Endothelial cell of umbilical vein (primary cell): ENCODE measurements around the gene EFNA5. TPM values are rescaled to one million over a fixed set of nuclear protein-coding genes. Genes with fewer than 3 reads are reported as not detected.

Experiments used
- BruUV-seq: library from RNA; stranded (reverse); fragments of 400-500 nt; replicated peaks from 2 replicates; lab custom pipeline; 2021; lab: Mats Ljungman, UMichigan
- CTCF ChIA-PET: fragments of 300-600, 350-600 bp; sonication (Branson Sonifier 250); formaldehyde crosslinking; loops from one replicate; lab custom pipeline; 2021; ENCODE audit warnings: antibody characterized with exemption, inconsistent platforms; lab: Charles Lee
- POLR2A ChIA-PET: fragments of 300-600, 350-600 bp; sonication (Branson Sonifier 250); formaldehyde crosslinking; loops from one replicate; lab custom pipeline; 2021; ENCODE audit warnings: antibody characterized with exemption, inconsistent platforms; lab: Charles Lee
- DNase-seq: peaks from one replicate; pipeline ENCODE4 v3.0.0-alpha.2; 2011; ENCODE audit warnings: low read depth, low spot score
- FAIRE-seq: peaks from 2 replicates; lab custom pipeline; 2011; peaks lifted over from hg19 to GRCh38; lab: Jason Lieb, UNC
- H2AFZ ChIP-seq: 2 replicates; pipeline ENCODE4 v1.6.0; 2012; ENCODE audit warnings: low read depth, low read length, control low read depth, inconsistent platforms
- H3K27ac ChIP-seq: 2 replicates; pipeline ENCODE4 v1.5.1; 2011; ENCODE audit warnings: low read depth, mild to moderate bottlenecking, control low read depth, low read length, moderate library complexity; ENCODE audit not compliant: insufficient read depth
- H3K27me3 ChIP-seq, 2 experiments: 2 replicates each; pipeline versions ENCODE4 v1.6.0 to v1.6.1; 2011; ENCODE audit warnings: low read length in 2 of 2, mixed read lengths in 1 of 2; ENCODE audit not compliant: control insufficient read depth in 2 of 2, insufficient read depth in 2 of 2
- H3K36me3 ChIP-seq, 2 experiments: 2 replicates in 1 of 2; 3 replicates in 1 of 2; pipeline ENCODE4 v1.5.1; 2011; ENCODE audit warnings: low read length in 2 of 2, mild to moderate bottlenecking in 1 of 2, moderate library complexity in 1 of 2; ENCODE audit not compliant: control insufficient read depth in 2 of 2, insufficient read depth in 2 of 2; ENCODE audit errors: extremely low read depth in 1 of 2
- H3K4me1 ChIP-seq: 3 replicates; pipeline ENCODE4 v1.5.1; 2011; ENCODE audit warnings: mild to moderate bottlenecking, low read length; ENCODE audit not compliant: control insufficient read depth, insufficient read depth; ENCODE audit errors: extremely low read depth
- H3K4me2 ChIP-seq: 2 replicates; pipeline ENCODE4 v1.6.1; 2011; ENCODE audit warnings: low read length, control low read depth, mixed read lengths; ENCODE audit not compliant: insufficient read depth
- H3K4me3 ChIP-seq, 3 experiments: fragments of 200-600 bp in 1 of 3; sonication (generic), shearing (Covaris generic) in 1 of 3; replicated peaks in 1 of 3; 2 replicates each; pipeline ENCODE4 v1.5.1; 2011 to 2016; ENCODE audit warnings: control low read depth in 3 of 3, low read length in 3 of 3, mild to moderate bottlenecking in 2 of 3, inconsistent platforms in 1 of 3, low read depth in 1 of 3, moderate library complexity in 1 of 3; ENCODE audit not compliant: insufficient read depth in 1 of 3
- H3K79me2 ChIP-seq: 2 replicates; pipeline ENCODE4 v1.6.0; 2012; ENCODE audit warnings: low read length, inconsistent platforms; ENCODE audit not compliant: control insufficient read depth, insufficient read depth
- H3K9ac ChIP-seq: replicated peaks from 2 replicates; pipeline ENCODE3; 2011; ENCODE audit warnings: low read length, control low read depth; ENCODE audit not compliant: insufficient read depth; ENCODE audit errors: extremely low read depth
- H3K9me1 ChIP-seq: replicated peaks from 3 replicates; pipeline ENCODE4 v1.6.0; 2011; ENCODE audit warnings: mild to moderate bottlenecking, low read length; ENCODE audit not compliant: control insufficient read depth, insufficient read depth; ENCODE audit errors: extremely low read depth
- H3K9me3 ChIP-seq: replicated peaks from 2 replicates; pipeline ENCODE4 v1.5.1; 2012; ENCODE audit warnings: low read length, inconsistent platforms; ENCODE audit not compliant: control insufficient read depth, insufficient read depth
- H4K20me1 ChIP-seq: replicated peaks from 2 replicates; pipeline ENCODE3; 2011; ENCODE audit warnings: mild to moderate bottlenecking, low read length; ENCODE audit not compliant: control insufficient read depth, insufficient read depth; ENCODE audit errors: extremely low read depth
- CTCF ChIP-seq, 2 donors: IDR thresholded peaks; 1 replicate in 1 of 2; 2 replicates in 1 of 2; pipeline ENCODE4 v1.5.1; 2011; ENCODE audit warnings: low read length in 2 of 2, mild to moderate bottlenecking in 2 of 2, moderate library complexity in 2 of 2, control low read depth in 1 of 2, inconsistent platforms in 1 of 2, low read depth in 1 of 2; ENCODE audit not compliant: insufficient read depth in 1 of 2; ENCODE audit errors: extremely low read depth in 1 of 2
- EZH2 ChIP-seq: IDR thresholded peaks from 2 replicates; pipeline ENCODE4 v1.6.1; 2012; ENCODE audit warnings: borderline replicate concordance, low read depth, mild to moderate bottlenecking, moderate library complexity, low read length, inconsistent platforms; ENCODE audit not compliant: severe bottlenecking
- FOS ChIP-seq: IDR thresholded peaks from 2 replicates; pipeline ENCODE4 v1.6.1; 2011; ENCODE audit warnings: mild to moderate bottlenecking, low read length, moderate library complexity, borderline replicate concordance; ENCODE audit not compliant: insufficient read depth
- GATA2 ChIP-seq: IDR thresholded peaks from 2 replicates; pipeline ENCODE4 v1.7.0; 2011; ENCODE audit warnings: low read depth, mild to moderate bottlenecking, moderate library complexity, mixed read lengths, low read length; ENCODE audit not compliant: insufficient read length, insufficient read depth
- JUN ChIP-seq: IDR thresholded peaks from 2 replicates; pipeline ENCODE4 v1.6.1; 2011; ENCODE audit warnings: borderline replicate concordance, low read depth; ENCODE audit not compliant: insufficient read length, insufficient read depth
- MYC ChIP-seq: IDR thresholded peaks from one replicate; pipeline ENCODE4 v1.6.1; 2011; ENCODE audit warnings: mild to moderate bottlenecking, low read depth, low read length
- POLR2A ChIP-seq: IDR thresholded peaks from 2 replicates; pipeline ENCODE4 v1.6.1; 2012; ENCODE audit warnings: low read depth, mild to moderate bottlenecking, control low read depth, low read length
- POLR2AphosphoS5 ChIP-seq: IDR thresholded peaks from 2 replicates; pipeline ENCODE4 v1.6.1; 2012; ENCODE audit warnings: low read depth, mild to moderate bottlenecking, control low read depth, low read length, moderate library complexity; ENCODE audit not compliant: insufficient read depth
- dilution Hi-C: fragments of 300-500 bp; cut with MboI; formaldehyde crosslinking; loops from one replicate; pipeline ENCODE4 v1.15.0; 2019; ENCODE audit warnings: low sequenced_read_pairs; ENCODE audit not compliant: extremely low pct_ligation_motif_present
- intact Hi-C: fragments of 100-400 bp; cut with micrococcal nuclease; formaldehyde crosslinking; loops from one replicate; pipeline ENCODE4 v1.10.0; 2022
- polyA plus RNA-seq, 4 experiments: library from polyadenylated mRNA; depleted of rRNA in 3 of 4; stranded (reverse) in 3 of 4; unstranded in 1 of 4; fragments of >200 nt; gene quantifications; 2 replicates each; pipeline versions ENCODE4 v1.2.1 to v1.2.3, GENCODE V29; 2011 to 2012; ENCODE audit warnings: missing spikeins in 1 of 4
- total RNA-seq: library from RNA; stranded (reverse); gene quantifications from 2 replicates; pipeline ENCODE4 v1.2.3, GENCODE V29; 2021
- TF ChIP-seq, protein P1 (sequence below): IDR thresholded peaks from 2 replicates; pipeline ENCODE4 v1.6.1; 2011; ENCODE audit not compliant: insufficient read depth, insufficient read length

Gene EFNA5
- total and polyA plus RNA-seq, 2 donors (not counting 3 experiments of a cell fraction or from before 2014, with no cell fraction given): 13.6 to 22.1 TPM

- POLR2A ChIA-PET: no interaction called here
- BruUV-seq: no TSS peak
- CTCF ChIA-PET: interaction anchor here (0.7 to 5.6 kb wide), 2 partner anchors 668 to 1565 kb away, joined by 3 to 25 read pairs; no protein-coding TSS in a partner anchor
Measured at GRCh38 chr5:107676702-107677101, 6.0 kb upstream of the EFNA5 start.

More at GRCh38 chr5:107676702-107677101, 6.0 kb upstream of the EFNA5 start:
- Histone ChIP-seq H3K4me2 (no peak overlapping the region), H3K9me3 (no peaks in the 10 kb centered on the region), H2AFZ (no peak overlapping the region), H3K4me3 (no peak overlapping the region), H3K36me3 (no peaks in the 10 kb centered on the region), H3K4me1 (no peaks in the 10 kb centered on the region), H3K27ac (no peak overlapping the region), H4K20me1 (no peaks in the 10 kb centered on the region), H3K27me3 (no peaks in the 10 kb centered on the region), H3K79me2 (no peaks in the 10 kb centered on the region), H3K9me1 (no peaks in the 10 kb centered on the region), H3K9ac (no peak overlapping the region)
- TF ChIP-seq POLR2AphosphoS5 (no peak), EZH2 (no peak), GATA2 (no peak), POLR2A (no peak), JUN (no peak), FOS (no peak), MYC (no peak), CTCF (IDR thresholded peaks at IDR 0.05; ENCODE audit: extremely low read depth in 1 of 2, insufficient read depth in 1 of 2, low read depth in 1 of 2, low read length in 2 of 2) (no peak)
- TF ChIP-seq, protein P1, sequence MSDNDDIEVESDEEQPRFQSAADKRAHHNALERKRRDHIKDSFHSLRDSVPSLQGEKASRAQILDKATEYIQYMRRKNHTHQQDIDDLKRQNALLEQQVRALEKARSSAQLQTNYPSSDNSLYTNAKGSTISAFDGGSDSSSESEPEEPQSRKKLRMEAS: no peak
- intact Hi-C loops (loop anchor here (10.0 kb wide), 1 partner anchor 572 kb away; no protein-coding TSS in a partner anchor), dilution Hi-C loops (no loop called here)
- FAIRE-seq: no peak
- no peak for DNase-seq
